GM23248 (cell line): ENCODE results near the gene ROR1. TPM values are rescaled to one million over a fixed set of nuclear protein-coding genes. Genes with fewer than 3 reads are reported as not detected.
A peak's percentile ranks its signal among the peaks of the same experiment; 100 is the strongest.

Source experiments
- DNase-seq: peaks from one replicate; pipeline ENCODE4 v3.0.0-alpha.2; 2015
- H2AFZ ChIP-seq: fragments of 200-600 bp; sonication (generic); 2 replicates; pipeline ENCODE4 v1.6.1; 2016; ENCODE audit warnings: antibody characterized with exemption
- H3F3A ChIP-seq: fragments of 200-600 bp; sonication (generic); 2 replicates; pipeline ENCODE4 v1.6.1; 2016; ENCODE audit warnings: mild to moderate bottlenecking, antibody characterized with exemption, mixed run types; ENCODE audit not compliant: insufficient read depth
- H3K27ac ChIP-seq: fragments of 200-600 bp; sonication (generic); 2 replicates; pipeline ENCODE4 v1.5.1; 2016; ENCODE audit warnings: mild to moderate bottlenecking
- H3K27me3 ChIP-seq: fragments of 200-600 bp; sonication (generic); replicated peaks from 2 replicates; pipeline ENCODE4 v1.6.1; 2016; ENCODE audit warnings: mild to moderate bottlenecking; ENCODE audit not compliant: insufficient read depth
- H3K36me3 ChIP-seq: fragments of 200-600 bp; sonication (generic); 2 replicates; pipeline ENCODE4 v1.6.1; 2016; ENCODE audit warnings: low read depth, mild to moderate bottlenecking
- H3K4me1 ChIP-seq: fragments of 200-600 bp; sonication (generic); 2 replicates; pipeline ENCODE4 v1.6.1; 2016; ENCODE audit warnings: mild to moderate bottlenecking; ENCODE audit not compliant: insufficient read depth
- H3K4me2 ChIP-seq: fragments of 200-600 bp; sonication (generic); one replicate; pipeline ENCODE4 v1.6.1; 2016; ENCODE audit warnings: mild to moderate bottlenecking; ENCODE audit not compliant: unreplicated experiment
- H3K4me3 ChIP-seq: fragments of 200-600 bp; sonication (generic); 2 replicates; pipeline ENCODE4 v1.5.1; 2016; ENCODE audit warnings: mild to moderate bottlenecking
- H3K79me2 ChIP-seq: fragments of 200-600 bp; sonication (generic); 2 replicates; pipeline ENCODE4 v1.6.1; 2016; ENCODE audit warnings: mild to moderate bottlenecking; ENCODE audit not compliant: insufficient read depth
- H3K9ac ChIP-seq: fragments of 200-600 bp; sonication (generic); 2 replicates; pipeline ENCODE4 v1.6.1; 2016; ENCODE audit warnings: mild to moderate bottlenecking
- H3K9me2 ChIP-seq: fragments of 200-600 bp; sonication (generic); 2 replicates; pipeline ENCODE4 v1.6.1; 2016; ENCODE audit warnings: mixed run types, mild to moderate bottlenecking, moderate library complexity; ENCODE audit not compliant: insufficient read depth
- H3K9me3 ChIP-seq: fragments of 200-600 bp; sonication (generic); one replicate; pipeline ENCODE4 v1.6.1; 2017; ENCODE audit warnings: low read depth
- H4K20me1 ChIP-seq: fragments of 200-600 bp; sonication (generic); 2 replicates; pipeline ENCODE4 v1.6.0; 2016; ENCODE audit not compliant: insufficient read depth
- EZH2 ChIP-seq: fragments of 200-600 bp; sonication (generic); IDR thresholded peaks from 2 replicates; pipeline ENCODE4 v1.6.1; 2018; ENCODE audit warnings: antibody characterized with exemption, mild to moderate bottlenecking; ENCODE audit not compliant: insufficient read depth, poor library complexity, severe bottlenecking
- EZH2phosphoT487 ChIP-seq: fragments of 200-600 bp; sonication (generic); IDR thresholded peaks from 2 replicates; pipeline ENCODE4 v1.6.1; 2018; ENCODE audit warnings: antibody characterized with exemption, moderate library complexity, mild to moderate bottlenecking, low read depth; ENCODE audit not compliant: insufficient read depth
- WGBS, 2 experiments: methylation state at CpG; one replicate each; pipeline ENCODE4 v1.1.6; 2015 to 2017; ENCODE audit warnings: low lambda C conversion rate in 2 of 2, low coverage in 1 of 2; ENCODE audit errors: missing lambda C conversion rate in 2 of 2; 5-methylcytosine and 5-hydroxymethylcytosine counted together
- in situ Hi-C: fragments of 300-500 bp; cut with MboI; formaldehyde crosslinking; loops from 2 replicates; pipeline ENCODE4 v1.15.0; 2020
- polyA plus RNA-seq: library from polyadenylated mRNA; unstranded; fragments of >200 nt; fragmentation: Nextera tagmentation; extraction: Ambion mirVana; gene quantifications from 2 replicates; pipeline ENCODE4 v1.2.1, GENCODE V29; 2016
- total RNA-seq: library from RNA; depleted of rRNA; stranded (reverse); fragments of >200 nt; shearing (Covaris generic); gene quantifications from 2 replicates; pipeline ENCODE4 v1.2.3, GENCODE V29; 2014

ROR1 gene
- total and polyA plus RNA-seq, 2 experiments from 2014 or later, result 12.0 to 13.3 TPM

DNA sequence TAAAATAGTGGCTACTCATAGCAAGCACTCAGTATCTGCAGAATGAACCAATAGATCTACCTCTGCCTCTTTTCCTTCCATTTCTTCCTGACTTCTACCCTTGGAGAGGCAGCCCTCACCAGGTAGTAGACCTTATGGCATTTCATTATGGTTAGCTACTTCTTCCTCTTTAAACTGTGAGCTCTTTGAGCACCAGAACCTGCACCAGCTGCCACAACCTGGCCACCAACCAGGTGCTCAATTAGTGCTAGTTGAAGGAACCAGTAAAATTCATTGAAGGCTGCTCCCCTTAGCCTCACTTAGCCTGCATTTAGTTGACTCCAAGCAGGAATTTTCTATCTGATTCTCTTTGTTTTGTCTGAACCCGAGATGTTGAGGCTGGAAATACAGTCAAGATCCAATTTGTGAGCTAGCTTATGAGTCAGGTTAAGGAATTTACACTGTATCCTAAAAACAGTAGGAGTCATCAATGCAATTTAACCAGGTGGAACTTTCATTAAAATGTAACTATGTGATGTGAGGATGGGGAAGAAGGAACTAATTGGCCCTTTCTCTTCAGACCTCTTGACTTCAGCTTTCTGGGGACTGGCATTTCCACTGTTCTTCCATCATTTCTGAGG is 348.1 kb downstream of the ROR1 start:
- no peak overlapping the region for H3K4me2 ChIP-seq
- no peaks in the 10 kb centered on the region for H3K79me2 ChIP-seq
- H2AFZ ChIP-seq, result no peak overlapping the region
- H3K27ac ChIP-seq, result no peak overlapping the region
- H3K4me1 ChIP-seq, result peaks cover 16% of the 10 kb centered on the region
- H3F3A ChIP-seq, result peaks cover 11% of the 10 kb centered on the region
- no peaks in the 10 kb centered on the region for H3K9me3 ChIP-seq
- H3K27me3 ChIP-seq, result no peaks in the 10 kb centered on the region
- no peak overlapping the region for H3K4me3 ChIP-seq
- 0 out of 2 replicates have a peak, but pooled peaks cover 2% of the 10 kb centered on the region for H3K9me2 ChIP-seq
- TF ChIP-seq EZH2, result no peak
- TF ChIP-seq EZH2phosphoT487, result no peak
- H3K36me3 ChIP-seq, result no peaks in the 10 kb centered on the region
- in situ Hi-C loops, result no loop called here
- WGBS, 2 experiments, result 34 to 38% methylated on average over 1 of the region's 1 CpG
- peak; percentile 59 for DNase-seq
- H4K20me1 ChIP-seq, result no peaks in the 10 kb centered on the region
- no peak overlapping the region for H3K9ac ChIP-seq

DNA sequence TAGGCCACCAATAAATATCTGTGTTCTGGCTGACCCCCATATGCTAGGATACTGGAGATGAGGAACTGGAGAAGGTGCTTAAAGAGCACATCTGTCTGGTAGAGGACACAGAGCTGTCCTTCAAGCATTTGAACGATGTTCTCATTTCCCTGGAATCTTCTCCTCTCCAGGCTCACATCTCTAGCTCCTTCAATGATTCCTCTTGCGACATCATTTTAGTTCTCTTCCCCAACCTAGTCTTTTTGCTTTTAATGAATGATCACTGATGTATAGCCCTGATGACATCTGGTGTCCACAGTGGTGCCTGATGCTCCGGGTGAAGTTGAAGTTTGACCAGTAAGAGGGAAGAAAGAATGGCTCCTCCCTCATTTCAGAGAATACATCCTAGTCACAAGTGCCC is 348.8 kb downstream of the ROR1 start:
- TF ChIP-seq EZH2, result no peak
- no peak for TF ChIP-seq EZH2phosphoT487
- H3F3A ChIP-seq, result peaks cover 11% of the 10 kb centered on the region
- WGBS, 2 experiments, result 70 to 71% methylated on average over 3 of the region's 3 CpGs
- peak; percentile 51 for DNase-seq
- no peaks in the 10 kb centered on the region for H4K20me1 ChIP-seq
- no peak overlapping the region for H3K4me2 ChIP-seq
- H3K9ac ChIP-seq, result no peak overlapping the region
- 0 out of 2 replicates have a peak, but pooled peaks cover 2% of the 10 kb centered on the region for H3K9me2 ChIP-seq
- no peaks in the 10 kb centered on the region for H3K79me2 ChIP-seq
- peaks cover 16% of the 10 kb centered on the region for H3K4me1 ChIP-seq
- no peak overlapping the region for H2AFZ ChIP-seq
- in situ Hi-C loops, result no loop called here
- no peaks in the 10 kb centered on the region for H3K27me3 ChIP-seq
- H3K36me3 ChIP-seq, result no peaks in the 10 kb centered on the region
- no peak overlapping the region for H3K4me3 ChIP-seq
- no peak overlapping the region for H3K27ac ChIP-seq
- H3K9me3 ChIP-seq, result no peaks in the 10 kb centered on the region

DNA sequence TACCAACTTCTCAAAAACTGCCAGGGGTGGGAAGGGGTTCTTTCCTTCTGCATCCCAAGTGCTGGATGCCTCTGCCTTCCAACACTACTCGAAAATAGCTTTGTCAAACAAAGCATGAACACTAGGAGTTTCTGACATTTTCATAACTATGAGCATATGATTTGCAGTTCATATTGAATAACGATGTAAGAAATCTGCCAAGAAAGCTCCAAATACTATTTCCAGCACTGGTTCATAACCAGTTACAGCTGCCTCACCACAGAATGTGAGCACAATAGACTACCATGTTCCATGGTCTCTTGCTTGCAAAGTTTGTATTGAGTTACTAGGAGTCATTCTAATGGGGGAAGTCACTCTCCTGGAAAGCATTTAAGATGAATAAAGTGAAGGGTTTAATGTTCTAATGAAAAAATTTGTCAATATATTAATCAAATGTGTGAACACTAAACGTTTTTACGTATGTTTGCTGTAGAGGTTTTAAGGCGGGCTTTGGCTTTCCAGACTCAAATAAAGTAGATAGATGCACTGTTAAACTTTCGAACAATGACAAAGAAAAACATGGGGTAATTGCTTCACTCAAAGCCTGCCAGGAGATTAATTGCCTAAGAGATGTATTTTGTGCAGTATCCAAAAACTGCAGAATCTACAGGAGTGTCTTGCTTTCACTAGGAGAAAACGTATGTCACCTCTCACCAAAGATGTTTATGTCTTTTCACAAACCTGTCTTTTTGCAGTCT is 351.1 kb downstream of the ROR1 start:
- no peaks in the 10 kb centered on the region for H3K79me2 ChIP-seq
- no peak overlapping the region for H2AFZ ChIP-seq
- H3K4me2 ChIP-seq, result no peak overlapping the region
- no peaks in the 10 kb centered on the region for H3K27me3 ChIP-seq
- no peak overlapping the region for H3K9ac ChIP-seq
- no peak for DNase-seq
- 55 to 57% methylated on average over 7 of the region's 7 CpGs for WGBS, 2 experiments
- peaks cover 16% of the 10 kb centered on the region for H3K4me1 ChIP-seq
- peaks cover 11% of the 10 kb centered on the region for H3F3A ChIP-seq
- H3K9me3 ChIP-seq, result no peaks in the 10 kb centered on the region
- no peaks in the 10 kb centered on the region for H4K20me1 ChIP-seq
- H3K36me3 ChIP-seq, result no peaks in the 10 kb centered on the region
- H3K4me3 ChIP-seq, result no peak overlapping the region
- in situ Hi-C loops, result no loop called here
- 0 out of 2 replicates have a peak, but pooled peaks cover 2% of the 10 kb centered on the region for H3K9me2 ChIP-seq
- TF ChIP-seq EZH2, result no peak
- H3K27ac ChIP-seq, result no peak overlapping the region

DNA sequence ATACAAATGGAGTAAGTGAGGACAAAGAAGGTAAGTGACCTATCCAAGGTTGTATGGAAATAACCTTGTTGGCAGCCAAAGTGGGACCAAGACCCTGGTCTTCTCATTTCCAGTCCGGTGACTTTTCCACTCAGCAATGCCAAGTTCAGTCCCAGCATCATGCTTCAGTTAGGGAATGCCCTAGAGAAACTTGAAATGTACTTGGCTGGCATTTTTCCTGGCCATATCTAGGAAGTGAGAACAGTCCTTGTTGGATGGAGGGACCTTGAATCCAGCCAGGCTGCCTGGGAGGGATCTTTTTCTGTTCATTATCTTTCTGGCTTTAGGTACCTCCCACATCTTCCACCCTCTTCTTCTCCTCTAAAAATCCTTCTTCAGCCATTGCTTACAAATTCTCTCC is 352.8 kb downstream of the ROR1 start:
- H2AFZ ChIP-seq, result no peak overlapping the region
- H3K4me2 ChIP-seq, result no peak overlapping the region
- no peak overlapping the region for H3K27ac ChIP-seq
- no peak for DNase-seq
- H3K79me2 ChIP-seq, result no peaks in the 10 kb centered on the region
- 8 to 9% methylated on average over 1 of the region's 1 CpG for WGBS, 2 experiments
- no peaks in the 10 kb centered on the region for H4K20me1 ChIP-seq
- no peak overlapping the region for H3K9ac ChIP-seq
- no peak for TF ChIP-seq EZH2
- TF ChIP-seq EZH2phosphoT487, result no peak
- H3K36me3 ChIP-seq, result no peaks in the 10 kb centered on the region
- H3K9me2 ChIP-seq, result 0 out of 2 replicates have a peak, but pooled peaks cover 2% of the 10 kb centered on the region
- no peaks in the 10 kb centered on the region for H3K9me3 ChIP-seq
- peaks cover 11% of the 10 kb centered on the region for H3F3A ChIP-seq
- H3K4me3 ChIP-seq, result no peak overlapping the region
- in situ Hi-C loops, result no loop called here
- no peaks in the 10 kb centered on the region for H3K27me3 ChIP-seq
- peaks cover 15% of the 10 kb centered on the region for H3K4me1 ChIP-seq
